Measurements from ENCODE around the gene DNMBP.
"Not testable (repeated sequence)": the region's sequence is repeated elsewhere in the genome, so short reads cannot be mapped to it uniquely, and the experiment has no call there.

DNMBP gene

DNA sequence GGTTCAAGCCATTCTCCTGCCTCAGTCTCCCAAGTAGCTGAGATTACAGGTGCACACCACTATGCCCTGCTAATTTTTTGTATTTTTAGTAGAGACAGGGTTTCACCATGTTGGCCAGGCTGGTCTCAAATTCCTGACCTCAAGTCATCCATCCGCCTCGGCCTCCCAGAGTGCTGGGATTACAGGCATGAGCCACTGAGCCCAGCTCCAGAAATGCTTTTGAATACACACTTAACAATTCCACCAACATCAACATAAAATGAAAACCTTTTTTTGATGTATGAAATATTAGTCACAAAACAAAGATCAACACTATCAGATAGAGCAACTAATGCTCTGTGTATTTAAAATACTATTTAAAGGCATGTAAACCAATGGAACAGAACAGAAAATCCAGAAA is 63.7 kb downstream of the DNMBP start:
- DNase-seq (ENCODE audit: low read depth), result not testable (repeated sequence)

- DNase-seq (ENCODE audit: low read depth), result no peak
Measured at GRCh38 chr10:99945263-99945662, 64.5 kb downstream of the DNMBP start.

DNA sequence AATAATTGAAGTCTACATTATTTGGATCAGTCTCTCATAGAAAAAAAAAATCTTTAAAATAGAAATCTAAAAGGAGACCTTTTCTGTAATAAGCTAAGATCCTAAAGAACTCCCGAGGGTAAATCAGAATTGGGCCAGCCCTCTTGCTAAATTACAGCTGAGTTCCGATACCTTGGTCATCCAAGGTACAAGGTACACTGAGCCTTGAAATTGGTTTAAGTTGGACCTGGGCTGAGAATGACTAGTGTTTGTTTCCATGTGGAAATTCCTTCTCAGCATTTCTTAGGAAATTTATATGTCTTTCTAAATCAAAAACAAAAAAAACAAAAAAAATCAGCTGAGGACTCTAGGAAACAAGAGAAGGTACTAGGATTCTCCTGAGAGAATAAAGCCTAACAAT is 64.9 kb downstream of the DNMBP start:
- DNase-seq (ENCODE audit: low read depth), result no peak

DNA sequence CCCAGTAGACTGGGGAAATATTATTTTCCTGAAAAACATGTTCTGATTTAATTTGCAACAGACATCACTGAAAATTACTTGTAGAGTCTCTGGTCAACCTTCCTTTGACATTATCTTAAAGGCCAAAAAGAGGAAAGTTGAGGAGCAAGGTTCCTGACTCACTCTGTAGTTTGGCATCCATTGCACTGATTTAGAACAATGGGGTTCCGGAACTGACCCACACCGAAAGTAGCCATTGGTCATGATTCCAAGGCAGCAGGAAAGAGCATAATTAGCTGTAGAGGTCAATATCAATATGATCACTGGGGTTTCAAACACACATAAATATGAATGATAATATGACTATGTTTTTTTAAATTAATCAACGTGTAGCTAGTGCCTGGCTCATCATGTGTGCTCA is 65.8 kb downstream of the DNMBP start:
- no peak for DNase-seq (ENCODE audit: low read depth)

- DNase-seq (ENCODE audit: low read depth), result no peak
Measured at GRCh38 chr10:99941942-99942820, 67.6 kb downstream of the DNMBP start.

DNA sequence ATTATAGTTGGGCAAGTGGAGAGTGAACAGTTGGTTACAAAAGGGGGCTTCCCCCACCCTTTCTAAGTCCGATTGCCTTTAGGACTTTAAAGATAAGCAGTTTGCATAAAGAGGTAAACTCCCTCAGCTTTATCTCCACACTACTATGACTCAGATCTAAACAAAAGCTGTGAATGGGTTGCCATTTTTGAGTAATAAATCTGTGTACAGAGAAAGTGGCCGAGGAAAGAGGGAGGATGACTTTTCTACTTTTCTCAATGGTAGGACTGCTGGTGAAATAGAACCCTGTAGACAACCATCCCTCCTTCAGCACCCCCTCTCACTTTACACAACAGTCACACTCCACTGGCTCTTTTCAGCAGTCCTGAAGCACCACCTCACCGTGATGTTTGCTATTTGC is 71.2 kb downstream of the DNMBP start:
- no peak for DNase-seq (ENCODE audit: low read depth)

- DNase-seq (ENCODE audit: low read depth), result no peak
Measured at GRCh38 chr10:99937630-99938029, 72.1 kb downstream of the DNMBP start.

GRCh38 chr10:99932203-99932957 is 77.4 kb downstream of the DNMBP start:
- not testable (repeated sequence) for DNase-seq (ENCODE audit: low read depth)

- no peak for DNase-seq (ENCODE audit: low read depth)
Measured at GRCh38 chr10:99930731-99931550, 78.8 kb downstream of the DNMBP start.

- DNase-seq (ENCODE audit: low read depth), result no peak
Measured at GRCh38 chr10:99929360-99929759, 80.4 kb downstream of the DNMBP start.

DNA sequence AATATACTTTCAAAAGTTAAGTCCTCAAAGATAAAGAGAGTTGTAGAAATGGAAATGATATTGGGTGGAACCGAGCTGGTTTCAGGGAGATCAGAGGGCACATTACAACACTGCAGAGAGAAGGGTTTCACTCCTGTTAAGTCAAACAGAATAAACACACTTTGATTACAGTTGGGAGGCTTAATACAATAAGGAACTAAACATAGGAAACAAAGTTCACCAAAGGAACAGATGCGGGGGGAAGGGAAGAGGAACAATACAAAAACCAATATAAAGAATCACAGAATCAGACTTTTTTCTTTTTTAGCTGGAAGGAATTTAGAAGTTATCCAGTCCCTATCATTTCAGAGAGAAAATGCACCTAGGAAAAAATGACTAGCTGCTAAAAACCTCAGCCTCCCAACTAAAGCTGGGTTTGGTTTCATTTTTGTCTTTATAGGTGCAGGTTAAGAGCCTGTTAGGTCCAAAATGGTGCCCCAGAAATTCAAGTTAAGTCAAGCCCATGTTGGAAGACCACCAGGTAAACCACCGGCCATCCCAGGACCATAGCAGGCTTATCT is 81.9 kb downstream of the DNMBP start:
- no peak for DNase-seq (ENCODE audit: low read depth)

DNA sequence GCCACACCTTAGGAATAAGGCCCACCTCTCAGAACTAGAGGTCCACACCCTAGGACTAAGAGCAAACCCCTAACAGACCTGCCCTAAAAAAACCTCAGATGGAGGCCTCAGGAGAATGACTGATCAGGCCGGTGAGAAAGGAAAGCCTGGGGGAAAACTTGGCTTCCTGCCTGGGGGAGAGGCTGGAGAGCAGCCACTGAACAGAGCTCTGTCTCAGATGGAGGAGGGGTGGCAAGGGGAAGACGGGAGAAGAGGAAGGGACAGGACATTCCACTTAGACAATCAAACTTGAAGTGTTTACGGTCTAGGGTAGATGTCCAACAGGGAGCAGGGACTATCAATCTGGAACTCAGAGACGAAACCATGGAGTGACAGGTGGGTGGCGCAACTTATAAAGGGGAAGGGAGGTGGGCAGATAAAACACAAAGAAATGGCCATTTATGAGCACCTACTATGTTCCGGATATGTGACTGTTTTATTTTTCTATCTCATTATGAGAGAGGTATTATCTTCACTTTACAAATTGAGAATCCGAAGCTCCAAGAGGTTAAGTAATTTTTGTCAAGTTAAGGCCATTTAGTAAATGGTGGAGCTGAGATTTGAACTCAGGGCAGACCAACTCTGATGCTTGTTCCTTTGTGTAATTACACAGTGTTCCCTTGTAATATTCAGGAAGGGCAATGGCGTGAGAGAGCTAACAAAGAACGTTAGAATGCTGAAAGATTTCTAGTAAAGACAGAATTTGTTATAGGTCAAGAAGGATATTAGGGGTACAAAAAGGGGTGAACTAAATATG is 82.6 kb downstream of the DNMBP start:
- DNase-seq (ENCODE audit: low read depth), result no peak

DNA sequence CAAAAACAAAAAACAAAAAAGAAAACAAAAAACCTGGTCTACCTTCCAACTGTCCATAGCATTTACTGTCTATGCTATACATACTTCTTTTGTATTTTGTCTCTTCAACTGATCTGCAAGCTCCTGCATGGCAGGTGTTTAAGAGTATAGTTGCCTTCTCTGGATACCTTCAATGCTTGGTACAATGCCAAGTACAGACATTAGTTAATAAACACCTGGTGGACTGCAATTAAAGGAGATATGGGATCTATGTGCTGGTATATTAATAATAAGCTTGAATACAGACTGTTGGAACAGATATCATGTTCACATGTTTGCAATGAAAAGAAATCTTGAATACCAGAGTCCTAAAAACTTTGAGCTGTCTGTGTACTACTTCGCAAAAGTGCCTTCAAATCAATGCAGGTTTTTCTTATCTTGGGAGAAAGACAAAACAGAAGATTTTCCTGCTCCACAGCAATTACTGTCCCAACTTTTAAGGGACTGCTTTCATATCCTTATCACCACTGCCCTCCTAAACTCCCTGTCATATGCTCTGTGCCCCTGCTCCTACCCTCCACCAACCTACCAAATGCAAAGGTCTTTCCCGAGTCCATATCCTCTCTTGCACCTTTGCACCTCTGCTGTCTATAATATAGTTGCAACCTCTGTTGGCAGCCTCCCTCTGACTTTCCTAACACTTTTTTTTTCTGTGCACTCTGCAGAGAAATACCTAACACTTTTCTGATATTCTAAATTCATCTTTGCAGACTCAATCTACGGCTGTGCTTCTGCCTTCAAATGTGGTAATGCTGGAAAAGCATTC is 85.1 kb downstream of the DNMBP start:
- no peak for DNase-seq (ENCODE audit: low read depth)

DNA sequence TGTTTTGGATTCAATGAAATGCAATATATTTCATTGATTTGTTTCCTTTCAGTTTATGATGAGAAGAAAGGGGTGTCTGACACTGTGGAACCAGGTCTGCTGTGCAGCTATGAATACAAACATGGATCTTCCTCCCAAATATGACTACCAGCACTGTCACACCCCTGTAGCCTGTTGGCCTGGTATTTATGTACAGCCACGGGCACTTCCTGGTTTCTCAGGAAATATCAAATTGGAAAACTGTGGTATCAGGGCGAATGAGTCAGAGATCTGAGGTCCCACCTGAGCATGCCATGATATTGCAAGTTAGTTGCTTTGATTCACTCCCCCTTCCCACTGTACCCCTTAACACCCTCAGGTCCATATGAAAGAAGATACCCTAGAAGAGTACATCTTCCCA is 87.8 kb downstream of the DNMBP start:
- no peak for DNase-seq (ENCODE audit: low read depth)

DNA sequence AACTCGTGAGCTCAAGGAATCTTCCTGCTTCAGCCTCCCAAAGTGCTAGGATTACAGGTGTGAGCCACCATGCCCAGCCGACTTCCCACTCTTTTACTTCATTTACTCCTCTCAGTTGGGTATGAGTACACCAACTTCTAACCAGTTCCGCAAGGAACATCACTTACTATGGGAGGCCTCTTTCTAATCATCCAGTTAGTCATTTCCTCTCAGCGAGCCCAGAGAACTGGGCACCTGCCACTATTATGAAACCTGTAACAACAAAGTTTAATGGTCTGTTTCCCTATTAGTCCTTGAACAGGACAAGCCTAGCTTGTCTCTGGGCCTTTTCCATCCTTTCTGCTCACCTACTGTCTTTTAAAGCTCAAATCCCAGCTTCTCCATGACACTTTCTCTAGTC is 88.8 kb downstream of the DNMBP start:
- no peak for DNase-seq (ENCODE audit: low read depth)

GRCh38 chr10:99920486-99920885 is 89.3 kb downstream of the DNMBP start:
- no peak for DNase-seq (ENCODE audit: low read depth)

GRCh38 chr10:99917963-99918825 is 91.6 kb downstream of the DNMBP start:
- DNase-seq (ENCODE audit: low read depth), result no peak

DNA sequence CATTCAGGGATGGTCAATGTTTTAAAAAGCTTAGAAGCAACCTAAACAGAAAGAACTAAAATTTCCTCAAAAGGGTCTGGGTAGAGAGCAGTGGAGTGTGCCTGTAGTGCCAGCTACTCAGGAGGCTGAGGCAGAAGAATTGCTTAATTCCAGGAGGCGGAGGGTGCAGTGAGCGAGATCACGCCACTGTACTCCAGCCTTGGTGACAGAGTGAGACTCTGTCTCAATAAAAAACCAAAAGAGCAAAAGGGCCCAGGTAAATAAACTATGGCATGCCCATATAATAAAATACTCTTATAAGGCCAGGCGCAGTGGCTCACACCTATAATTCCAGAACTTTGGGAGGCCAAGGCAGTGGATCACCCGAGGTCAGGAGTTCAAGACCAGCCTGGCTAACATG is 93.0 kb downstream of the DNMBP start:
- no peak for DNase-seq (ENCODE audit: low read depth)

DNA sequence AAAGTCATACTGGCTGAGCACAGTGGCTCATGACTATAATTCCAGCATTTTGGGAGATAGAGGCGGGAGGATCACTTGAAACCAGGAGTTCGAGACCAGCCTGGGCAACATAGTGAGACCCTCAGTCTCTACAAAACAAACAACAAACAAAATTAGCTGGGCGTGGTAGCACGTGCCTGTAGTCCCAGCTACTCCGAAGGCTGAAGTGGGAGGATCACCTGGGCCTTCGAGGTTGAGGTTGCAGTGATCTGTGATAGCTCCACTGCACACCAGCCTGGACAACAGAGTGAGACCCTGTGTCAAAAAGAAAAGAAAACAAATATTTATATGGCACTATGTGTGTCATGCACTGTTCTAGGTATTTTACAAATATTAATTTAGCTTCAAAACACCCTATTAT is 94.3 kb downstream of the DNMBP start:
- no peak for DNase-seq (ENCODE audit: low read depth)

GRCh38 chr10:99914236-99914635 is 95.5 kb downstream of the DNMBP start:
- no peak for DNase-seq (ENCODE audit: low read depth)

Measured in stimulated activated CD8-positive, alpha-beta memory T cell treated with anti-CD3 and anti-CD28 coated beads, Interleukin-12 subunit alpha, Interleukin-12 subunit beta, amount 100 ng/mL, for 4 hours (primary cell).